Suppressor macrophage treated with lipopolysaccharide for 4 hours (primary cell): ENCODE results near the gene TASP1.
"Not testable (repeated sequence)": the region's sequence is repeated elsewhere in the genome, so short reads cannot be mapped to it uniquely, and the experiment has no call there.

ENCODE experiments used
- DNase-seq: peaks from one replicate; pipeline ENCODE4 v3.0.0-alpha.2; 2020

Gene TASP1, protein sequence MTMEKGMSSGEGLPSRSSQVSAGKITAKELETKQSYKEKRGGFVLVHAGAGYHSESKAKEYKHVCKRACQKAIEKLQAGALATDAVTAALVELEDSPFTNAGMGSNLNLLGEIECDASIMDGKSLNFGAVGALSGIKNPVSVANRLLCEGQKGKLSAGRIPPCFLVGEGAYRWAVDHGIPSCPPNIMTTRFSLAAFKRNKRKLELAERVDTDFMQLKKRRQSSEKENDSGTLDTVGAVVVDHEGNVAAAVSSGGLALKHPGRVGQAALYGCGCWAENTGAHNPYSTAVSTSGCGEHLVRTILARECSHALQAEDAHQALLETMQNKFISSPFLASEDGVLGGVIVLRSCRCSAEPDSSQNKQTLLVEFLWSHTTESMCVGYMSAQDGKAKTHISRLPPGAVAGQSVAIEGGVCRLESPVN

DNA sequence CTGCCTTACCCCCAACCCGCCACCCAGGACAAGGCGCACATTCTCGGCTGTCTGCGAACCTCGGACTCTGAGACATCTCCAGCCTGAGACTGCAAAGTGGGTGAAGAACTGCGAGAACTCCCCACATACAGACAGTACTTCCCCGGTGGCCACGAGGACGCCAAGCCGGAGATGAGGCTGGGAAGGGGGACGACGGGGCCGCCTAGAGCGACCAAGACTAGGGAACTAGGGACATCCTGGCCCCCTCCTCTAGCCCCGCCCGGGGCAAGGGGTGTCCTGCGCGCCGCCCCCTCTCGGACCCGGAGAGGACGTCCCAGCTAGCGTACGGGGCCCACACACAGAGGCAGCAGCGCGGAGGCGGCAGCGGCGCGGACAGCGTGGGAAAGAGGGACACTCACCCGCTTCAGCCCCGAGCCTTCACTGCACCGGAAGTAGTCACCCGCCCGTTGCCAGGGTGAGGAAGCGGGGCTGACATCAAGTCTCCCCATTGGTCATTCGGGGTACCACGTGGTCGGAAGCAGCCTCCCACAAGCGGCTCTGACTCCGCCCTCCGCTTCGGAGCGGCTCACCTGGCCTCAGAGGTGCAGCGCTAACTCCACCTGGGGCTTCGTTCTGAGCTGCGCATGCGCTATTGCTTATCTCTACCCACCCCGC lies at the start of gene TASP1:
Gene TASP1 (minus strand): TSS at position 437 of the 654 bp plus-strand sequence. CDS start 8,854 bp downstream, outside the sequence.
- DNase-seq = peak; percentile 95

DNA sequence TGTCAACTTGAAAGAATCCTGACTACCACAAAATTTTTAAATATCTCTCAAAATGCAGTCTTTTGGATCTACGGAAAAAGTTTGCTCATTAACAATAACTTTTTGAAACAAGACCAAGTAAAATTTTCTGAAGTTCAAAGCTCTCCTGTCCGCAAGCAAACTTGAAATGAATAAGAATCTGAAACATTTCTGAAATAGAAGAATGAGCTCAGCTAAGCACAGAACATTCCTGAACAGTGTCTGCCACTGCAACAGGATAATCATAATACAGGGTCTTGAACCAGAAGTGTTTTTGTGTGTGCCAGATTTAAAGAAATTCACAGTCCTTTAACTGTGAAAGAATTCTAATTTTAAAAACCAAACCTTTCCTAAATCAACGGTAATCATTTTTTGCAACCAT lies 49.1 kb upstream of the TASP1 start:
- no peak for DNase-seq

DNA sequence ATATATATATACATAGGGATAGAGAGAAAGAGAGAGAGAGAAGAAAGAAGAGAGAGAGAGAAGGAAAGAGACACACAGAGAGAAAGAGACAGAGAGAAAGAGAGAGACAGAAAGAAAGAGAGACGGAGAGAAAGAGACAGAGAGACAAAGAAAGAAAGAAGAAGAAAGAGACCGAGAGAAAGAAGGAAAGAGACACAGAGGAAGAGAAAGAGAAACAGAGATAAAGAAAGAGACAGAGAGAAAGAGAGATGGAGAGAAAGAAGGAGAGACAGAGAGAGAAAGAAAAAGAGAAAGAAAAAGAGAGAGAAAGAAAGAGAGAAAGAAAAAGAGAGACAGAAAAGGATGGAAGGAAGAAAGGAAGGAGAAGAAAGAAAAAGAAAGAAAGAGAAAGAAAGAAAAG lies 46.9 kb upstream of the TASP1 start:
- DNase-seq = no peak

DNA sequence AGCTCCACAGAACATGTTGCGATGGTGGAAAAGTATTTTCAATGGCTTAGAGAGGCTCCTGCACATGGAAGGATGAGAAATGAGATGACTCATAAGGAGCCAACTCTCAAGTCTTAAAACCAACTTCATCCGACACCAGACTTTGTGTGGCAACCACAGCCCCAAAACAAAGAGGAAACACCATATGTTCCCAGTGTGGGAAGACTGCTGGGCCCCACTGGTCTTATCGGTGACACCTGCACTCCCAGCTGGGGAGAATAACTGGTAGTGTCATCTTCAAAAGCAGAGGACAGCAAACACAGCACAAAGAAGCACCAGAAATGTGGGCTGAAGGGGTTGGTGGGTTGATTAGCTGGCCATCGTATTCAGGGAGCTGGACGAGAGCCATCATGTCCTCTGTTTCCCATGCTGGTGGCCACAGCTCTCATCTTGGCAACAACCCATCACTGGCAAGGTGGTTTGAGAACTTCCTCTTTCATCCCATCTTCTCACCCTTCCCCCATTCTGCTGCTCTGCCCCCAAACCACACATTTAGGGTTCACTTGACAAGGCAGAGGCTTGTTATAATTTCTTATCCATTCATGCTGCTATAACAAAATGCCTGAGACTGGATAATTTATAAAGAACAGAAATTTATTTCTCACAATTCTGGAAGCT lies 46.0 kb upstream of the TASP1 start:
- DNase-seq = no peak

DNA sequence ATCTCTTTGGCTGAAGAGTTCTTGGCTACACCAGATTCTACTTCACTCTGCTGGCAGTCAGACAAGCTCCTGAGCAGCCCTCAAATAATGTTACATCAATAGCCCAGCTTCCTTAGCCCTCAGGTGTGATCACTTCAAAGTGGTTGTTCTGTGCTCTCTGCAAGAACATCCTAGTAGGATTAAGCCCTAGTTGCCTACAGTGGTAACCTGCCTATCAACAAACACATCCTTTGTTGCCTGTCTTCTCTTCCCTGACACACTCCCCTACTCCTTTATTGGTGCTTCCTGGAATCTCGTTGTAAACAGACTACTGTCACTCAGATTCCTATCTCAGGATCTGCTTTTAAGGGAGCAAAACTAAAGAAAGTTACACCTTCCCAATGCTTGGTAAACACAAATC lies 45.1 kb upstream of the TASP1 start:
- no peak for DNase-seq

DNA sequence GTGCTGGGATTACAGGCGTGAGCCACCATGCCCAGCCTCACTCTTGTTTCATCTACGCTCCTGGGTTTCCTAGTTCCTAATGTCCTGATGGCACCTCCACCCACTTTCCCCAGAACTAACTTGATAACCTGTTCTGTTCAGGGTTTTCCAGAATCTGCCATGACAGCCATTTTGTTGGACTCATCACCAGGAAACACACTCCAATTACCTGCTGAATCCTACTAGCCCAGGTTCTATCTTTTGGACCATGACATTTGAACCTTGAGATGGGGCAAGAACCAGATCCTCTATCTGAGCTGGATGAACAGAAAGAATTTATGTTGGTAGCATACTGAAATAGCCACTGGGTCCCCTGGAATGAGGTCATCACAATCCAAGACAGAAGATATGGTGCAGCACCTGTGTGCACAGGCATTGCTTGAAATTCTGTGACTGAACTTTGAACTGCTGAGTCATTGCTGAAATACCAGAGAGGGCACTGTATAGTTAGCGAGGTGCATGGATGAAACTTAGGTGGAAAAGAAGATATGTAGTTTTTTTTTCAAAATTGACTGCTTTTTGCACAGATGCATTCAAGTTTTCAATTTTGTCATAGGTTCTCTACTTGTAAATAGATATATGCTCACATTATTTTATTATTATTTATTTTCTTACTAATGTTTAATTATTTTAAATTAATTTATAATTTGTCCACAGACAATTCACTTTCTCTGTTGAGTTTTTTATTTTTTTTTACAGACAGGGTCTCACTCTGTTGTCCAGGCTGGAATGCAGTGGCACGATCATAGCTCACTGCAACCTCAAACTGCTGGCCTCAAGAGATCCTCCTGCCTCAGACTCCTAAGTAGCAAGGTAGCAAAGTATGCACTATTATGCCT lies 42.8 kb upstream of the TASP1 start:
- DNase-seq = no peak

DNA sequence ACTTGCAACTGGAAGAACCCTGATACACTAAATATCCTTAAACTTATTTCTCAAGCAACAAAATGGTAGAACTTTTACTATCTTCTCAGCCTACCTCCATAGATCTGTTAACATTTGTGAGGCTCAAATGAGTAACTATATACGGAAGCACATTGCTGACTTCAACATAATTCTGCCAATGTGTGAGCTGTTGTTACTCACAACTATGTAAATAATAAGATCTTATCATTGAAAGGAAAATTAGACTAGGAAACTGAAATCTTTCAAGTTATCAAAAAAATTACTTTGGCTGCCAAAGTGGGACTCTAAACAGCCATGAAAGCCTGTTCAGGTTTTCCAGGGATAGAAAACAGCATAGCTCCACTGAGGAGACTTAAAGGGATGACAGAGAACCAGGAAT lies 40.2 kb upstream of the TASP1 start:
- DNase-seq = no peak

DNA sequence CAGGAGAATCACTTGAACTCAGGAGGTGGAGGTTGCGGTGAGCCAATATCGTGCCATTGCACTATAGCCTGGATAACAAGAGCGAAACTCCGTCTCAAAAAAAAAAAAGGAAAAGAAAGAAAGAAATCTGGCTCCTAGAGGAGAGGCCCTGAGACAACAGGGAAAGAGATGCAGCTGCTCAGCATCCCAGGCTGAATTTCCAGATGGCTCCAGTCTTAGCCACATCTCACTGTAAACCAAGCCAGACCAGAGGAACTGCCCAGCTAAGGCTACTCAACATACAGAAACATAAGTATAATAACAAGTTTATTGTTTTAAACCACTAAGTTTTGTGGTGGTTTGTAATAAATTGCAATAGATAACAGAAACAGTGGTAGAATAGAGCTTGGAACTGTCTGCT lies 38.5 kb upstream of the TASP1 start:
- no peak for DNase-seq

DNA sequence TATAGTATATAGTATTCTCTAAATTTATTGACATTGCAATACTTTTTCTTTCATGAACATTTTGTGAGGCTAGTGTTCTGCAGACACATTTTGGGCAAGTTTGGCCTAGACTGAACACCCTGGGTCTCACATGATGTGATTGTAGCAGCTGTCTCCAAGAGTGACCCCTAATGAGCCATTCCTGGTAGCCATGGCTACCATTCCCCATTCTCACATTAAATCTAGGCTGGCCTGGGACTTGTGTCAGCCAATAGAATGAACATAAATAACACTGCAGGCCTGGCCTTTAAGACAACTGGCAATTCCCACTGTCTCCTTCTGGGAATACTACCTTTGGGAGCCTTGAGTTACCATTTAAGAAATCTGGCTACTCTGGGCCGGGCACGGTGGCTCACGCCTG lies 38.0 kb upstream of the TASP1 start:
- DNase-seq = no peak

DNA sequence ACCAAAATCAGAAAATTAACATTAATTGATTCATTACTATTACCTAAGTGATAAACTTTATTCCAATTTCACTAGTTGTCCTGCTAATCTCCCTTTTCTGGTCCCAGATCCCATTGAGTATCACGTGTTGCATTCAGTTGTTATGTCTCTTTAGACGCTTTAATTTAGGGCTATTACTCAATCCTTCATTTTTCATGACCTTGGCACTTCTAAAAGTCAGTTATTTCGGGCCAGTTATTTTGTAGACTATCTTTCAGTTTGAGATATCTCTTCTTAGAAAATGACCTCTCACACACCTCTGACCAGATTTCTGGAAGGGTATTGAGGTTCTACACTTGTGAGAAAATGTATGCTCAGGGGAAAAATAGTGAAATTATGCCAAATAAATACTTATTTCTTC lies 34.0 kb upstream of the TASP1 start:
- no peak for DNase-seq

DNA sequence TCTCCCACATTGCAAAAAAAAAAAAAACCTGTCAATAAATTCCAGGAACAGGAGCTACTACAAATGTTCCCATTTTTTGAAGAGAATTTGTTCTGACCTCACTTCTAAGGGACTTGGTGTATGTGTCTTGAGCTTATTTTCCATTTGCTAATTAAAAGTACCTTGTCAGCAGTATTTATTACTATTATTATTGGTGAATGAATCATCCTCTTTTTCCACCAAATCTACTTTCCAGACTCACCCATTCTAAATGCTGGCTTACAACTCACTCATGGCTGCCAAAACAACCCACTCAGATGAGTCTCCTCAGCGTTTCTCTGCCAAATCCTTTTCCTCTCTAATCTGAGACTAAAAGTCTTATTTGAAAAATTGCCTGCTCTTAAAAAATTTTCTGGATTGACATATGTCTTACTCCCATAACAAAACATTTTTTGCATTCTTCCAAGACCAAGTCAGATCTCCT lies 33.2 kb upstream of the TASP1 start:
- no peak for DNase-seq

DNA sequence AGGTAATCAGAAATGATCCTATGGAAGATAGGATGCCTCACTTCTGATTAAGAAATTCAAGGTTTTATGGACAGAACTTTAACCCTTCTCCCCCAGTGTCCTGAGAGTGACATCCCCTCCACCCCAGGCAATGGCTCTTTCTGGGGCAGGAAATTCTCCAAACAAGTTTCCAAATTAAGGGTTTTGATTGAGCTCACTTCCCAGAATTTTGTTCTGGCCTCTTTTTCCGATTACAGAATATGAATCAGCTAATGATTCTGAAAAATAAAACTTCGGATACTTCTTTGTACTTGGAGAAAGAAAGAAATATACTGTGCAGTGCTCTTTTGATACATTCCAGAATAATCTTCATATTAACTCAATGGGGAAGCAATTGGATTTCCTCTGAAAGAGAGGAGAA lies 32.8 kb upstream of the TASP1 start:
- no peak for DNase-seq

DNA sequence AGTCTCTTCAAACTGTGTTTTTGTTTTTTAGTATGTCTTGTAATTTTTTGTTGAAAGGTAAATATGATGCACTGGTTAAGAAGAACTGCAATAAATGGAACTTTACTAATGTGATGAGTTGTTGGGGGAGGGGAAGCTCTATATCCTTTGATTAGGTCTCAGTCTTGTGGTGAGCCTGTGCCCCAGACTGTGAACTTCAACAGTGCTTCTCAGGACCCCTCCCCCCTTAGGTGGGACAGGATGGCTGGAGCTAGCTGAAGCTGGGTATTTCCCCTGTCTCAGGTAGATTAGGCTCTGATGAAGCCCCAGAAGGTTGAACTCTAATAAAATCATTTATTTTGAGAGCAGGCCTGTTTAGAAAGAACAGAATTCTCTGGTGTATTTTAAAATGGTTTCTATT lies 31.4 kb upstream of the TASP1 start:
- DNase-seq = no peak

DNA sequence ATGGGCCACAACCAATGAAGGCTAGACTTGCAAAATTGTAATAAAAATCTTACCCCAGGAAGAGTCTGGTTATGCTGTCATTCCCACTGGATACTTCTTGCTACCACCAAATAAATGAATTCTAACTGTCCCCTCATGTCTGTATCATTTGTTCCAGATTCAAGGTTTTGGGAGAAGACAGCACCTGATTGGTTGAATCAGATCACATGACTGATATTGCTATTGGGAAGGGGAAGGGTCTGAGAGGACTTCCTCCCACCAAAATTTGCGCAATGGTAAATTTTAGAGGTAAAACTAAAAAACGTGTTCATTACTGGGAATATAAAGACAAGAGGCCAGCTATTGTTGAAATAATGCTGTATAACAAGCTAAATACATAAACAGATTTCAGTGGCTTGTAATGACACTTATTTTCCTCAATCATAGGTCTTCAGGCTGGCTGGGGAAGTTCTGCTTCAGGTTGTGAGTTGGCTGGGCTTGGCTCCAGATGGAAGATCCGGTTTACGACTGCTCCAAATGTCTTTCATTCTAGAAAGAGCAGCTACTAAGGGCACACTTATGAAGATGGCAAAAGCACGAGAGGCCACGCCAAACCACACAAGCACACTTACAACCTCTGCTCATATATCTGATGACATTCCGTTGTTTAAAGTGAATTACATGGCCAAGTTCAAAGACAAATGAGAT lies 27.1 kb upstream of the TASP1 start:
- DNase-seq = no peak

DNA sequence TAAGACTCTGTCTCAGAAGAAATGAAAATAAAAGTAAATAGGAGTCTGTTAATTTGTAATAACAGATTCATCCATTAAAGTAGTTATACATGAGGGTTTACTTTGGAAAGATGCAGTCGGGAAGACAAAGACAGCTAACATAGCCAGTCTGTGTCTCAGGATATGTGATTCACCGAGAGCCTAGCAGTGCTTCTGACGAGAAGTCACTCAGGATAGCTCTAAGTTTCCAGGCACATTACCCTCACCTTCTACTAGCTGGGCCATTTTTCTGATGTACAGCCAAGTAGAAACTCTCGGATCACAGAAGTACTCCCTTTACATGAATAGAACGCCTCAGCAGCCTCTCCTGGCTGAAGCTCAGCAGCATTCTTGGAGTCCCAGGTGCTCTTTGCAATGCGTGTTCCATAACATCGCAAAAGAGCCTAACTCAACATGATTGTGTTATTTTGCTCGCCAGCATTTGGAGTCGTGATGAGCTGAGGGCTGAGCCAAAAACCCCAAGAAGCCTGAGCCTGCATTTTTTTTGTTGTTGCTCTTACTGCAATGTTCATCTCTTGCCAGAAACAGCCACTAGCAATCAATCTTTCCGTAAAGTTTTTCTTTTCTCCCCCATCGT lies 22.4 kb upstream of the TASP1 start:
- no peak for DNase-seq

DNA sequence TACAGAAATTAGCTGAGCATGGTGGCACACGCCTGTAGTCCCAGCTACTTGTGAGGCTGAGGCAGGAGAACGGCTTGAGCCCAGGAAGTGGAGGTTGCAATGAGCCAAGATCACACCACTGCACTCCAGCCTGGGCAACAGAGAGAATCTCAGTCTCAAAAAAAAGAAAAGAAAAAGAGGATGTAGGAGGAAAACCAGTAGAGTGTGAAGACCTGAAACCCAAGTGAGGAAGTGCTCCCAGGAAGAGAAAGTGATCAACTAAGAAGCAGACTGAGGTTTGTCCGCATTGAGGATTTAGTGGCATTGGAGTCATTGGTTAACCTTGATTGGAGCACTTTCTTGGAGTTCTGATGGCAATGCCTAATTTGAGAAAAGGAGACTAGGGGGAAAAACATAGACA lies 20.6 kb upstream of the TASP1 start:
- DNase-seq = peak; percentile 52

DNA sequence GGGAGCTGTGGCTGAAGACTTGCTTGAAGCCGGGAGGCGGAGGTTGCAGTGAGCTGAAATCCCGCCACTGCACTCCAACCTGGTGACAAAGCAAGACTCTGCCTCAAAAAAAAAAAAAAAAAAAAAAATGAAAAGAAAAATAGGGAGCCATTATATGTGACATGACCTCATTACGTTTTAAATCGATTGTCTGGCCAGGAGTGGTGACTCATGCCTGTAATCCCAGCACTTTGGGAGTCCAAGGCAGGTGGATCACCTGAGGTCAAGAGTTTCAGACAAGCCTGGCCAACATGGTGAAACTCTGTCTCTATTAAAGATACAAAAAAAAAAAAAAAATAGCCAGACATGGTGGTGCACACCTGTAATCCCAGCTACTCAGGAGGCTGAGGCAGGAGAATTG lies 19.3 kb upstream of the TASP1 start:
- not testable (repeated sequence) for DNase-seq

DNA sequence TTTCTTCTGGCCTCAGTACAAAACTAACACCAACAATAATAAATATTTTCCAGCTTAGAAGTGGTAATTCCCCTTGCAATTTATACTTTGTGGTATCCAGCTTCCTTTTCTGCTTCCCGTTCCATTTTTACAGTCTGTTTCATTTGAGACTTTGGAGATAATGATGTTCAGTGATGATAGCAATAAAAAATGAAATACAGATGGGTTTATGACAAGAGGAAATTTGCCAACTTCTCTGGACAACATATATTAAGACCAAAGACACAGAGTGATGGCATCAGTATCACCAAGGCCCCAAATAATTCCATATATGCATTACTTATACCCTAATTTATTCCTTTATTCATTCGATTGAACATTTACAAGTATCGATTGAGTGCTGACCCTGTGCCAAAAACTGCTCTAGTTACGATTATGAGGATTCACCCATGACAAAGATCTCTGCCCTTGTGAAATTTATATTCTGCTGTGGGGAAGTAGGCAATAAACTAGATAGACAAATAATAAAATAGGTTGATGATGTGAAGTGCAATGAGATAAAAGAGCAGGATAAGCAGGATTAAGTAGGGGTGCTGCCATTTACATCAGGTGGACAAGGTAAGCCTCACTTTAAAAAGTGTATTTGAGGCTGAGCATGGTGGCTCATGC lies 18.1 kb upstream of the TASP1 start:
- no peak for DNase-seq

DNA sequence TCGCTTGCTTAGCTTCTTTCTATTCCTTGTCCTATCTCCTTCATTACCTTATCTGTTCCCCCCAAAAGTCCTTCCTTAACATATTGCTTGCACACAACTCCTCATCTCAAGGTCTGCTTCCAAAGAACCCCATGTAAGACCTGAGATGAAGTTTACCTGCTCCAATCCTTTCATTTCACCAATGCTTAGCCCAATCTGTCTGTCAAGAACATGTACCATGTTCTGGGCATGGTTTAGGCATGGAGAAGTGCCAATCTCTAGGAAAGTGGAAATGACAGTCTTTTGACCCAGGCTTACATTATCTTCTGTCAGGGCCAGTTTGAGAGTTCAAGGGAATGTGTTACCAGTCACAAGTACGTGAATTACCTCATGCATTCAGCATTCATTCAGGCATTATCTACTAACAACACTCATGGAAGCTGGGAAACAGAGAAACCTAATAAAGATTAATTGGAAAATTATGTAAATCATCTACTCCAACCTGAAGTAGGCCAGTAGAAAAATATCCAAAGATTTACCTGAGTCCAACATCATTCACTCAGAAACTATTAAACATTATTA lies 15.8 kb upstream of the TASP1 start:
- DNase-seq = no peak

DNA sequence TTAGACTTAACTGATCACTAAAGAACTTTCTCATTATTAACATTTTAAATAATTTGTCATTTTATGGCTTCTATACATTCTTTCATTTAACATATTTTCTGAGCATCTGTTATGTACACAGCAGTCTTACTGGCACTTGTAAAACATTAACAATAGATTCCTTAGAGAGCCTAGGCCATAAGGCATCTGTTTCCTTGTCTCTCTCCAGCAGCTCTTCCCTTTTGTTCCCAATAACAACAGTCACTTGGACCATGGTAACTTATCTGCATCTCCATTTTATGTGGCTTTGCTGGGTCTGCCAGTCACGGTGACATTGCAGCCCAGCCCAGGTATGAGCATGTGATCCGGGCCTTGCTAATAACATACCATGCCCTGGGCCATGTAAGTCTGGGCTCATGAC lies 11.7 kb upstream of the TASP1 start:
- DNase-seq = no peak
